GM10847 (cell line): ENCODE results near the gene ZNF516.

Source experiments
- POLR2A ChIP-seq: IDR thresholded peaks from 2 replicates; pipeline ENCODE4 v1.6.1; 2011; ENCODE audit not compliant: insufficient read length; ENCODE audit errors: extremely low read depth

ZNF516 gene, protein sequence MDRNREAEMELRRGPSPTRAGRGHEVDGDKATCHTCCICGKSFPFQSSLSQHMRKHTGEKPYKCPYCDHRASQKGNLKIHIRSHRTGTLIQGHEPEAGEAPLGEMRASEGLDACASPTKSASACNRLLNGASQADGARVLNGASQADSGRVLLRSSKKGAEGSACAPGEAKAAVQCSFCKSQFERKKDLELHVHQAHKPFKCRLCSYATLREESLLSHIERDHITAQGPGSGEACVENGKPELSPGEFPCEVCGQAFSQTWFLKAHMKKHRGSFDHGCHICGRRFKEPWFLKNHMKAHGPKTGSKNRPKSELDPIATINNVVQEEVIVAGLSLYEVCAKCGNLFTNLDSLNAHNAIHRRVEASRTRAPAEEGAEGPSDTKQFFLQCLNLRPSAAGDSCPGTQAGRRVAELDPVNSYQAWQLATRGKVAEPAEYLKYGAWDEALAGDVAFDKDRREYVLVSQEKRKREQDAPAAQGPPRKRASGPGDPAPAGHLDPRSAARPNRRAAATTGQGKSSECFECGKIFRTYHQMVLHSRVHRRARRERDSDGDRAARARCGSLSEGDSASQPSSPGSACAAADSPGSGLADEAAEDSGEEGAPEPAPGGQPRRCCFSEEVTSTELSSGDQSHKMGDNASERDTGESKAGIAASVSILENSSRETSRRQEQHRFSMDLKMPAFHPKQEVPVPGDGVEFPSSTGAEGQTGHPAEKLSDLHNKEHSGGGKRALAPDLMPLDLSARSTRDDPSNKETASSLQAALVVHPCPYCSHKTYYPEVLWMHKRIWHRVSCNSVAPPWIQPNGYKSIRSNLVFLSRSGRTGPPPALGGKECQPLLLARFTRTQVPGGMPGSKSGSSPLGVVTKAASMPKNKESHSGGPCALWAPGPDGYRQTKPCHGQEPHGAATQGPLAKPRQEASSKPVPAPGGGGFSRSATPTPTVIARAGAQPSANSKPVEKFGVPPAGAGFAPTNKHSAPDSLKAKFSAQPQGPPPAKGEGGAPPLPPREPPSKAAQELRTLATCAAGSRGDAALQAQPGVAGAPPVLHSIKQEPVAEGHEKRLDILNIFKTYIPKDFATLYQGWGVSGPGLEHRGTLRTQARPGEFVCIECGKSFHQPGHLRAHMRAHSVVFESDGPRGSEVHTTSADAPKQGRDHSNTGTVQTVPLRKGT

DNA sequence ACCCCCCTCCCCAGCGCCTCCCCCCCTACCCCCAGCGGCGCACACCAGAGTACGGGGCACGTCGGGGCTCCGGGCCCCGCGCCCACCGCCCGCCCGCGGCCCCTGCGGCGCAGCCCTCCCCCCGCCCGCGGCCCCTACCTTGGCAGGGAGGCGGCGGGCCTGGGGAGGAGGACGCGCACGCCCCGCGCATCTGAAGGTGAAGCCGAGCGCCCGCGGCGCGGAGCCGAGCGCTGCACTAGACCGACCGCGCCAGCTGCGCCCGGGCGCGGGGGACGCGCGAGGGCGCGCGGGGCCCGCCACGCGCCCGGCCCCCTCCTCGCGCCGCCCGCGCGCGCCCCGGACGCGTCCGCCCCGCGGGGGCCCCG, at the start of gene ZNF516:
Gene ZNF516 (minus strand): TSS at position 237 of the 365 bp plus-strand sequence. CDS start 52,188 bp downstream, outside the sequence.
- TF ChIP-seq POLR2A = no peak

DNA sequence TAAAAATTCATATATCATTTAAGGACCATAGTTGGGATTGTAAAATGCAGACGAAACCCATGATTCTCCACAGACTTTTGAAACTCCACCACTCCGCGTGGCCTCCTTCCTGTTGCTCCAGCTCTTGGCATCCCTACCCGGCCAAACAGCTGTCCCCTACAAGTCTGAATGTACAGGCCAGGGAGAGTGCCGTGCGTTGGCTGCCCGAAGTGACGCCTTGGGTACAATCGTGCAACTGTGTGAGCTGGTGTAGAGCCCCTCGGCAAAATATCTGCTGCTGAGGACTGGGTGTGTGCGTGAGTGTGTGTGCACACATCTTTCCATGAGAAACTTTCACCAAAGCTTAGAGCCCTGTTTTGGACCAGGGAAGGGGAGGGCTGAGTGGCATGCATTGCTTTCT, 43.8 kb upstream of the ZNF516 start:
- no peak for TF ChIP-seq POLR2A

DNA sequence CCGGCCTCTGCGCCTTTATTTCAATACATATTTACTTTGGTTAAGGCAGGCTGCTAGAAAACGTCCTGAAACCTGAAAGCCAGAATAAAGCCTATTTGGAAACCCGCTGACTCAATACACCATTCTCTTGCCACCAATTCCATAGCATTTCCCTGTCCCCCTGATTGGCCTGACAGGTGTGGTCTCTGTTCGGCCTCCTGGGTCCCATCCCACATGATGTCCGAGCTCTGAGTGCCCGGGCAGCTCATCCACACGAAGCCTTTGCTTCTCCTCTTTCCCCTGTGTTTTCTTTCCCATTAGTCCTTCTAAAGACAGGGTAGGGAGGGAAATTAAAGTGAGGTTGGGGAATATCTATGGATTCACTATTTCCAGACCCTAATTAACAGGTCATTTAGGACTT, 42.6 kb upstream of the ZNF516 start:
- TF ChIP-seq POLR2A = no peak

DNA sequence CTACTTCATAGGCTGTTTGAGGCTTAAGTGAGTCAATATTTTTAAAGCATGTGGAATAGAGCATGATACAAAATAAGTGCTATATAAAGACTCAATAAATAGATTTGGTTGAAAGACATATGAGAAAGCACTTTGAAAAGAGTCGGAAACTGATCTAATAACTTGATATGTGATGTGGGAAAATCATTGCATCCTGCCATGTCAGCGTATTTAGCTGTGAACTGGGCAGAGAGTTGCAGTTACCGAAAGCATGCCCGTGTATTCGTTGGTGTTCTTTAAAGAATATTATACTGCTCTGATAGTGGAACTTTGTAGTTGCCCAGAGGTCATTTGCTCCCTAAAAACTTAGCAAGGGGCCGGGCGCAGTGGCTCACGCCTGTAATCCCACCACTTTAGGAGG, 37.8 kb upstream of the ZNF516 start:
- TF ChIP-seq POLR2A = no peak

DNA sequence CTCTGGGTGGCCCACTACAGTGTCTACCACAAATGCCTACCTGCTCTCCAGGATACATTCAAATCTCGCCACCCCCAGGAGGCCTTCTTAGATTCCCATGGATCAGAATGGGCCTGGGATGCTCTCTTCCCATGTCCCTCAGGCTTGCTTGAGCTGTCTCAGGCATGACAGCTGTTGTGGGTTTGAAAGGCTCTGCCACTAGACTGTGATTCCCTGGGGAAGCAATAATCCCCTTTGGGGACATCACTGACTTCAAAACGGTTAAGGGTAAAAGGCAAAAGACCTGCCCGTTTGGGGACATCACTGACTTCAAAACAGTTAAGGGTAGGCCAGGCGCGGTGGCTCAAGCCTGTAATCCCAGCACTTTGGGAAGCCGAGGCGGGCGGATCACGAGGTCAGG, 35.8 kb upstream of the ZNF516 start:
- no peak for TF ChIP-seq POLR2A

DNA sequence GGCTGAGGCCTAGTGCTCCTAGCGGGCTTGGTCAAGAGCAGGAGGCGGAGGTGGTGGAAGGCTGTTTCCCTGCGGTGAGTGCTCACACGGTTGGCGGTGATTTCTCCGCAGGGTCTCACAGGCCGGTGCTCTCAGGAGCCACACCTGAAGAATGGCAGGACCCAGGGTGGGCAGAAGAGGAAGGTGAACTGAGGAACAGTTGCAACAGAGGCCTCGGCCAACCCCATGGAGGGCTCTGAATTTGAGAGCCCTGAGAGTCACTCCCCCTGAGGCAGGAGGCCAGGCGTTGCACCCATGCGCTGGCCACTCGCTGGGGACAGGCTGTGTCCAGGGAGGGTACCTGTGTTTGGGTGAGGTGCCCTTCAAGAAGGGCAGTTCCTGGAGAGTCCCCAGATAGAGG, 35.3 kb upstream of the ZNF516 start:
- TF ChIP-seq POLR2A = no peak

DNA sequence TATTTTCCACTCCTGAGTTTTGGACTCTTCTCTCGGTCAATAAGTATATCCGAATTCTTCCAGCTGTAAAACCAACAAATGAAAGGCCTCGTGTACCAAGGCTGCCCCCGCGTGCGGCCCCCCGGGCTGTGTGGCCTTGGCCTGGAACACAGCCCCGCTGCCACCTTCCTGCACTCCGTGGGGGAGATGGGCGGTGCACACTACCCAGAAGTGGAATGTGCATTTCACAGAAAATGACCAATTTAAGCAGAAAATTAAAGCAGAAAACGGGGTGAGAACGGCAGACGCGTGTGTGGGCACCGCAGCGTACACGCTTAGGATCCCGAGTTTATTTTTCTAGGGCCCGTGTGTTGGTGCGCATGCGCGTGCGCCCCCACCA, 34.4 kb upstream of the ZNF516 start:
- TF ChIP-seq POLR2A = no peak

DNA sequence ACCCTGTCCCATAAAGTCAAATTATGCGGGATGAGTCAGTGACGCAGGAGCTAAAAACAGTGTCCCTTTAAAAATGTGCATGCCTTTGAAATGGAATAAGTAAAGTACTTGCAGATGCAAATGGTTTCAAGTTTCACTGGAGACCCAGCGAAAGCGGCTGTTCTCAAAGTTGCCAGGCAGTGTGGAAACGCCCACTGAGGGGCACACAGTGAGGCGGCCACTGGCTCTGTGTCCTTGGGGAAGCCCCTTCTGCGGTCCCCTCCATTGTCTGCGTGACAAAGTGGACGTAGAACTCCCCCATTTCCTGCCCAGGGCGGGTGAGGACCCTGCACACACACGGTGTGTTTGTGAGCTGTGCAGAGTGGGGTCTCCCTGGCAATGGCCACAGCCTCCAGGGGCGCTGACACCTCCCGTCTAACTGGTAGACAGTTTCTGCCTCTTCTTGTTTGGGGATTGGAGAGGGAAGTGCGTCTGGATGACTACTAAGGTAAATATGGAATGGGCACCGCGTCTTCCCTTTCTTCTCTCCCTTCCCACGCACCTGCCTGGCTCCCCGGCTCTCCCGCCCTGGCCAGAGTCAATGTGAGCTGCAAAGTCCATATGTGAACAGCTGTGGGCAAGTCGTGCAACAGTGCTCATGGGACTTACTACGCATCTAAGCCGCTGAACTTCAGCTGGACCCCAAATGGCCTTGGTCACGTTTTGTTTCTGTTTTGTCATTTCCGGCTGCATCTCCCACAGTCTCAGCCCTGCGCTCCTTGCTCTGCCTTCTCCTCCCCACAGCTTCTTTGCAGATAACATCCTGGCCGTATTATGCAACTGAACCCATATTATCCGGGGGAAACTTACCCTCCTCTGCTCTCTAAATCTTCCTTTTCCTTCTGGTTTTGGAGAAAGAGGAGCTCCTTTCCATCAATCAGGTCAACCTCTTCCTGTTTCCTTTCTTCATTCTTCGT, 33.7 kb upstream of the ZNF516 start:
- no peak for TF ChIP-seq POLR2A

DNA sequence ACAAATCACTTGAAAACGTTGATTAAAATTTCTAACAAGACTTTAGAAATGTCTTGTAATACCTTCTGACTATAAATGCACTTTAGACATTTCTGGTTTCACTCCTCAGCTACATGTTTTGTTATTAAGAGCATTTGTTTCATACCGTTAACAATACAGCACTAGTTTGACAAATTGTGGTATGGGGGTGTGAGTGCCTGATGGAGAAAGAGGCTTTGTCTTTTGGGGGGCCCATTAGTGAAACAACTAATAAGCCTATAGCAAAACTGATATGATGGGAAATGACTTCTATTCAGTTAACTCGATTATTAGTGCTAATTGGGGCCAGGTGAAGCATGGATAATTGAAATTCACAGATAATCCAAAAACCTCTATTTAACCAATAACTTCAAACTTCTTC, 30.9 kb upstream of the ZNF516 start:
- TF ChIP-seq POLR2A = no peak

DNA sequence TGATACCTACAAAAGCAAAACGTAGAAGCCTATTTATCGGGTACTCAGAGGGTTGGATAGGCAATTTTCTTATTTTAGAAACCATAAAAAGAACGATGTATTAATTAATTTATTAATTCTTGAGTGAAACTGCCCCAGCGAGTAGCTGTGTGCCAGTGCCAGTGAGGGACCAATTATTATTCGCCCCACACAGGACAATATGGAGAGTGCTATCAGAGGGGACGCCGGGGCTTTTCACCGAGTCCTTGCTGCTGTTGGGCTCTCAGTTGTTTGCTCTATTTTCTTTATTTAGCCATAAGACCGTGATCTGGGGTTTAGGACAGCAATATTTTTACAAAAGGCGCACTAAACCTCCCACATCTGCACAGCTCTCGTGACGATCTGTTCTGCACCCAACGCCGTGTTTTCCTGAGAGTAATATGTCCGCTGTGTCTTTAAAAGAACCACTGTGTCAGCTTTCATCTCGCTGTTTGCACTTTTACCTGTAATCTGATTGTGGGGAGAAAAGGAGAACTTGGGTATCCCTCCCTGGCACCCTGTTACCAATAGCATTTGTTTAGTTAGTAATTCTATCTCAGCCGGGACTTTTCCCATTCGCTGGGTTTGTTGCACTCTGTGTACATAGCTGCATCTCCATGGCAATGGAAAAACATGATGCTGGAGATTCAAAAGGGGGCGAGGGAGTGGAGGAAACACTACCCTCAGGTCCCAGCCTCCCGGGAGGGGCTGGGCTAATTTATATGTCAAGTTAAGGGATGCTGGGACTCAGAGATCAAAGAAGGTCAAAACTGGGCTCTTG, 30.1 kb upstream of the ZNF516 start:
- no peak for TF ChIP-seq POLR2A

DNA sequence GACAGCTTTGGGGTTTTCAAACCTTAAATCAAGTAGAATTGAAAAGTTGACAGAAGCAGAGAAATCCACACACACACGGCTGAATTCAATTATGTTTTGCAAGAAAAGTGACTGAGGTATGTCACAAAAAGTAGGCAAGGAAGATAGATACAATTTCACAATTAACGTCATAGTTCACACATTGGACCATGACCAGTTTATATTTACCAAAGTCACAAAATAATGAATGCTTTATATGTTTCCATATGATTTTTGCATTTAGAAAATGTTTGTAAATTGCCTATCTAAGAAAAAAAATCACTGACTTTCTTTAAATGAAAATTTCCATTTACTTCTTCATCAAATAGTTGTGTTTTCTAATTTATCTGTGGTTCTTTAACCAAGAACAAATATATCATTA, 29.4 kb upstream of the ZNF516 start:
- TF ChIP-seq POLR2A = no peak

DNA sequence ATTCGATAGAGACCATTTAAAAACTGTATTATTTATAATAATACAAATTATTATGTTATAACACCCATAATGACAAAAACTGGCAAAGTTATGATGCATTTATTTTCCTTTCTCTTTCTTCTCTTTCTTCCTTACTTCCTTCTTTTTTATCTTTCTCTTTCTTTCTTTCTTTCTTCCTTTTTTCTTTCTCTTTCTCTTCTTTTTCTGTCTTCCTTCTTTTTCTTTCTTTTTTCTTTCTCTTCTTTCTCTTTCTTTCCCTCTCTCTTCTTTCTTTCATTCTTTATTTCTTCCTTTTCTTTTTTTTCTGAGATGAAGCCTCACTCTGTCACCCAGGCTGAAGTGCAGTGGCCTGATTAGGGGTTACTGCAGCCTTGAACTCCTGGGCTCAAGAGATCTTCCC, 27.5 kb upstream of the ZNF516 start:
- no peak for TF ChIP-seq POLR2A

DNA sequence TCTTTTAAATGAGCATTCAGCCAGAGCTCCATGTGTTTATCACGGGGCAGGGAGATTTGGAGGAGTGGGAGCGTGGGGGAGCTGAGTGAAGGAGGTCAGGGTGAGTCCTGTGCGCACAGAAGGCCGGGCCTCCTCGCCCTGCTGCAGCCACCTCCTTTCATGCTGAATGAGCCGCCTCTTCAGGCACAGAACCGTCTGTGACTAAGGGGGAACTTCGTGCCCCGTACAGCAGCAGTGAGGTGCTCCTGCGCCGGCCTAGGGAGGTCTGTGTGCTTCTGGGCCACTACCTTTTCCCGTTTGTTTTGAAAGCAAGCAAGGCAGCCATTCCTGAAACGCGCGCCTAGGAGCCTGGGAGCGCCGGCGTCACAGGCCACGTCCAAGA, 27.1 kb upstream of the ZNF516 start:
- no peak for TF ChIP-seq POLR2A

DNA sequence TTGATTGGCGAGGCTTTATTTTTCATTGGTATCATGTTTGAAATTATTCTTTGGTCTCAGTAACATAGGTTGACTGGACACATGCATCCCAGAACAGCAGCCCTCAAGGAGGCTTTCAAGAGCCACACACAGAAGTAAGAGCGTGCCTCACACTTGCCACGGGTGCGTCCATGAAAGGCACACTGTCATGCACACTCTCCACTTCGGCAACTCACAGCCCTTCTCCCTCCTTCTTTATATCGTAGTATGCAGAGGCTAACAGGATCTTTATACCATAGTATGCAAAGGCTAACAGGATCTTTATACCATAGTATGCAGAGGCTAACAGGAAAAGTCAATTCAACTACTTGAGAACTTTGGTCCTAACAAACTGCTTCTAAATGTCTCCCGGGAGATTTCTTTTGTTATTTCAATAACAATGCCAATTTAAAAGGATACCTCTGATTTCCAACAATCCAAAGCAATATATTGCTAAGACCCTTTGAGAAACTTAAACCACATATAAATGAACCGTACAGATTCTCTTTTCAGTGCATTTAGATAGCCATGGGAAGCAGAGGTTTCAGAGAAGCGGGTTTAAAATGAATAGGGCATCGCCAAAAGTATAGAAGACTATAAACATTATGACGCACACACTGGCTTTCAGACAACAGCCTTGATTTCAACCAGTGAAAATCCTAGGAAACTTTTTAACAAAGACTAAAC, 26.5 kb upstream of the ZNF516 start:
- no peak for TF ChIP-seq POLR2A
